WERI-Rb-1 (cell line): ENCODE results near the gene RCBTB2.
"Not testable (repeated sequence)": the region's sequence is repeated elsewhere in the genome, so short reads cannot be mapped to it uniquely, and the experiment has no call there.

ENCODE experiments used
- DNase-seq: peaks from one replicate; pipeline ENCODE4 v3.0.0-alpha.2; 2020
- H3K27ac ChIP-seq: fragments of 250-450 bp; sonication (Bioruptor Pico); 2 replicates; pipeline ENCODE4 v1.5.1; 2020; ENCODE audit warnings: mild to moderate bottlenecking, moderate library complexity
- H3K27me3 ChIP-seq: fragments of 250-450 bp; sonication (Bioruptor Pico); 2 replicates; pipeline ENCODE4 v1.5.1; 2021; ENCODE audit warnings: mild to moderate bottlenecking, low read depth, moderate library complexity; ENCODE audit not compliant: insufficient read depth, severe bottlenecking
- H3K36me3 ChIP-seq: fragments of 250-450 bp; sonication (Bioruptor Pico); 2 replicates; pipeline ENCODE4 v1.5.1; 2020; ENCODE audit warnings: mild to moderate bottlenecking, moderate library complexity
- H3K4me3 ChIP-seq: 2 replicates; pipeline ENCODE4 v1.5.1; 2011; ENCODE audit warnings: low read depth, mild to moderate bottlenecking, control low read depth, low read length
- H3K9me3 ChIP-seq: fragments of 250-450 bp; sonication (Bioruptor Pico); 2 replicates; pipeline ENCODE4 v1.5.1; 2021; ENCODE audit warnings: mild to moderate bottlenecking, moderate library complexity; ENCODE audit not compliant: severe bottlenecking
- CTCF ChIP-seq: IDR thresholded peaks from 2 replicates; pipeline ENCODE4 v1.5.1; 2011; ENCODE audit warnings: low read depth, mild to moderate bottlenecking, control low read depth, inconsistent platforms, low read length

RCBTB2 gene

GRCh38 chr13:48456546-48456945 is 76.3 kb downstream of the RCBTB2 start:
- Histone ChIP-seq H3K27ac (no peak overlapping the region), H3K9me3 (no peaks in the 10 kb centered on the region), H3K36me3 (no peaks in the 10 kb centered on the region), H3K4me3 (no peak overlapping the region), H3K27me3 (no peaks in the 10 kb centered on the region)
- TF ChIP-seq CTCF: no peak
- no peak for DNase-seq

GRCh38 chr13:48451196-48451595 is 81.7 kb downstream of the RCBTB2 start:
- H3K27ac ChIP-seq, H3K9me3 ChIP-seq, H3K4me3 ChIP-seq, DNase-seq, H3K36me3 ChIP-seq, H3K27me3 ChIP-seq: not testable (repeated sequence)

- no peaks in the 10 kb centered on the region for H3K9me3 ChIP-seq
- no peak for TF ChIP-seq CTCF
- H3K36me3 ChIP-seq: no peaks in the 10 kb centered on the region
- no peak for DNase-seq
- no peak overlapping the region for H3K4me3 ChIP-seq
- no peak overlapping the region for H3K27ac ChIP-seq
- no peaks in the 10 kb centered on the region for H3K27me3 ChIP-seq
Observed at GRCh38 chr13:48449656-48450055, 83.2 kb downstream of the RCBTB2 start.

GRCh38 chr13:48448959-48449614 is 83.8 kb downstream of the RCBTB2 start:
- no peak for DNase-seq
- no peak for TF ChIP-seq CTCF
- Histone ChIP-seq H3K27ac (no peak overlapping the region), H3K36me3 (no peaks in the 10 kb centered on the region), H3K27me3 (no peaks in the 10 kb centered on the region), H3K9me3 (no peaks in the 10 kb centered on the region), H3K4me3 (no peak overlapping the region)

GRCh38 chr13:48448285-48448958 is 84.5 kb downstream of the RCBTB2 start:
- Histone ChIP-seq H3K36me3 (no peaks in the 10 kb centered on the region), H3K27me3 (no peaks in the 10 kb centered on the region), H3K27ac (no peak overlapping the region), H3K9me3 (no peaks in the 10 kb centered on the region), H3K4me3 (no peak overlapping the region)
- DNase-seq: no peak
- no peak for TF ChIP-seq CTCF

GRCh38 chr13:48446464-48446863 is 86.4 kb downstream of the RCBTB2 start:
- DNase-seq: no peak
- no peak for TF ChIP-seq CTCF
- no peaks in the 10 kb centered on the region for H3K9me3 ChIP-seq
- H3K27ac ChIP-seq: no peak overlapping the region
- H3K36me3 ChIP-seq: no peaks in the 10 kb centered on the region
- no peak overlapping the region for H3K4me3 ChIP-seq
- H3K27me3 ChIP-seq: no peaks in the 10 kb centered on the region
